K562 (cell line): Measurements from ENCODE around the gene LRFN3. TPM values are rescaled to one million over a fixed set of nuclear protein-coding genes. Genes with fewer than 3 reads are reported as not detected.

Source experiments
- ATAC-seq: fragments of 200-7000 bp; cut with Tn5 transposase; 3 replicates; pipeline ENCODE4 v1.9.1; 2020; ENCODE audit warnings: moderate library complexity
- BruUV-seq: library from RNA; stranded (reverse); fragments of 400-500 nt; replicated peaks from 2 replicates; lab custom pipeline; 2021; lab: Mats Ljungman, UMichigan
- CTCF ChIA-PET: fragments of 300-600 bp; formaldehyde crosslinking; extraction: SDS; loops from one replicate; lab custom pipeline; 2021; ENCODE audit warnings: low intra/inter-chr PET ratio; lab: Yijun Ruan, JAX
- POLR2A ChIA-PET: fragments of 300-600, 350-650 bp; sonication (Branson Sonifier 250); formaldehyde crosslinking; extraction: SDS; loops from one replicate; lab custom pipeline; 2021; ENCODE audit warnings: antibody characterized with exemption, inconsistent platforms; lab: Yijun Ruan, JAX
- DNase-seq, 4 experiments: peaks; one replicate each; pipeline versions ENCODE4 v3.0.0 to v3.0.0-alpha.2; 2011 to 2018; ENCODE audit warnings: low spot score in 3 of 4, mixed read lengths in 3 of 4; ENCODE audit errors: extremely low read depth in 1 of 4
- FAIRE-seq: peaks from 2 replicates; lab custom pipeline; 2011; peaks lifted over from hg19 to GRCh38; lab: Jason Lieb, UNC
- H2AFZ ChIP-seq: 2 replicates; pipeline ENCODE4 v1.6.0; 2011; ENCODE audit warnings: low read depth, low read length, control low read depth, inconsistent platforms
- H3K27ac ChIP-seq: fragments of 200-600 bp; 3 replicates; pipeline ENCODE4 v1.8.0; 2011; ENCODE audit warnings: low read depth, mild to moderate bottlenecking, control low read depth, inconsistent platforms, low read length, moderate library complexity, mixed read lengths; ENCODE audit errors: extremely low read depth
- H3K27me3 ChIP-seq, 2 experiments: fragments of 300-600 bp in 1 of 2; 2 replicates in 1 of 2; 3 replicates in 1 of 2; pipeline versions ENCODE4 v1.6.0 to v1.8.0; 2011; ENCODE audit warnings: inconsistent platforms in 2 of 2, low read length in 2 of 2, mild to moderate bottlenecking in 1 of 2, mixed read lengths in 1 of 2, moderate library complexity in 1 of 2; ENCODE audit not compliant: control insufficient read depth in 2 of 2, insufficient read depth in 2 of 2
- H3K36me3 ChIP-seq: fragments of 300-600 bp; 3 replicates; pipeline ENCODE4 v1.8.0; 2011; ENCODE audit warnings: mild to moderate bottlenecking, low read length, inconsistent platforms; ENCODE audit not compliant: control insufficient read depth, insufficient read depth
- H3K4me1 ChIP-seq, 2 experiments: fragments of 200-600 bp in 1 of 2; replicated peaks in 1 of 2; 2 replicates in 1 of 2; 3 replicates in 1 of 2; pipeline versions ENCODE4 v1.5.1 to v1.8.0; 2011; ENCODE audit warnings: inconsistent platforms in 2 of 2, low read length in 2 of 2, mild to moderate bottlenecking in 1 of 2, mixed read lengths in 1 of 2, moderate library complexity in 1 of 2; ENCODE audit not compliant: control insufficient read depth in 2 of 2, insufficient read depth in 2 of 2
- H3K4me2 ChIP-seq: 2 replicates; pipeline ENCODE4 v1.6.1; 2011; ENCODE audit warnings: low read length, control low read depth, inconsistent platforms, mixed read lengths; ENCODE audit not compliant: insufficient read depth
- H3K4me3 ChIP-seq: fragments of 200-600 bp; sonication (generic), shearing (Covaris generic); 2 replicates; pipeline ENCODE4 v1.5.1; 2016; ENCODE audit warnings: control low read depth, inconsistent platforms
- H3K79me2 ChIP-seq: fragments of 200-600 bp; 3 replicates; pipeline ENCODE4 v1.8.0; 2011; ENCODE audit warnings: low read length, inconsistent platforms; ENCODE audit not compliant: control insufficient read depth, insufficient read depth
- H3K9ac ChIP-seq, 2 experiments: 2 replicates each; pipeline versions ENCODE4 v1.6.0 to v1.6.1; 2011; ENCODE audit warnings: low read depth in 2 of 2, low read length in 2 of 2, control low read depth in 1 of 2, inconsistent platforms in 1 of 2, mild to moderate bottlenecking in 1 of 2, mixed read lengths in 1 of 2; ENCODE audit not compliant: insufficient read depth in 1 of 2
- H3K9me1 ChIP-seq: one replicate; pipeline ENCODE4 v1.6.0; 2011; ENCODE audit warnings: inconsistent platforms, mild to moderate bottlenecking, low read length, moderate library complexity; ENCODE audit not compliant: control insufficient read depth, insufficient read depth
- H3K9me3 ChIP-seq: replicated peaks from 2 replicates; pipeline ENCODE4 v1.5.1; 2011; ENCODE audit warnings: low read depth, low read length, inconsistent platforms; ENCODE audit not compliant: control insufficient read depth, insufficient read depth
- H4K20me1 ChIP-seq: replicated peaks from 2 replicates; pipeline ENCODE4 v1.6.1; 2011; ENCODE audit warnings: low read length, inconsistent platforms, mixed read lengths; ENCODE audit not compliant: control insufficient read depth, insufficient read depth
- BHLHE40 ChIP-seq: IDR thresholded peaks from 2 replicates; pipeline ENCODE4 v1.6.1; 2011; ENCODE audit warnings: low read length, improper control_type of control experiment
- COPS2 ChIP-seq: fragments of 450-650 bp; conservative IDR thresholded peaks from 2 replicates; pipeline ENCODE4 v1.6.1; 2016; ENCODE audit warnings: mild to moderate bottlenecking, moderate library complexity
- MIER1 ChIP-seq: fragments of 450-650 bp; IDR thresholded peaks from 2 replicates; pipeline ENCODE4 v1.6.1; 2016; ENCODE audit warnings: antibody characterized with exemption, mild to moderate bottlenecking, low read depth
- NR3C1 ChIP-seq: sonication (generic); formaldehyde crosslinking; IDR thresholded peaks from 2 replicates; pipeline ENCODE4 v1.8.1; 2022; ENCODE audit warnings: missing genetic modification reagents
- SIX5 ChIP-seq, 2 experiments: IDR thresholded peaks; 2 replicates each; pipeline ENCODE4 v1.6.1; 2011; ENCODE audit warnings: low read length in 2 of 2, borderline replicate concordance in 1 of 2, low read depth in 1 of 2, mild to moderate bottlenecking in 1 of 2, moderate library complexity in 1 of 2; ENCODE audit not compliant: insufficient read depth in 1 of 2
- TAF7 ChIP-seq: fragments of 450-650 bp; IDR thresholded peaks from 2 replicates; pipeline ENCODE4 v1.6.1; 2016; ENCODE audit warnings: missing genetic modification characterization, missing compliant biosample characterization
- TEAD4 ChIP-seq, 2 experiments: sonication (generic) in 1 of 2; formaldehyde crosslinking in 1 of 2; IDR thresholded peaks; 2 replicates each; pipeline versions ENCODE4 v1.6.1 to v1.8.0; 2012 to 2022; ENCODE audit warnings: borderline replicate concordance in 1 of 2, inconsistent platforms in 1 of 2, low read length in 1 of 2, mild to moderate bottlenecking in 1 of 2, missing genetic modification reagents in 1 of 2
- TRIM28 ChIP-seq: fragments of 450-650 bp; IDR thresholded peaks from 2 replicates; pipeline ENCODE4 v1.6.1; 2017
- ZBTB7A ChIP-seq: IDR thresholded peaks from 2 replicates; pipeline ENCODE4 v1.6.1; 2011; ENCODE audit warnings: low read depth, mild to moderate bottlenecking, low read length, moderate library complexity, borderline replicate concordance; ENCODE audit not compliant: control insufficient read depth
- WGBS: fragments of 100-300 bp; shearing (Covaris generic); methylation state at CpG from one replicate; pipeline ENCODE4 v1.1.6; 2016; ENCODE audit warnings: low coverage, mixed read lengths; ENCODE audit not compliant: insufficient coverage; ENCODE audit errors: missing lambda C conversion rate; 5-methylcytosine and 5-hydroxymethylcytosine counted together
- in situ Hi-C: fragments of 300-500 bp; cut with MboI; formaldehyde crosslinking; loops from 4 replicates; pipeline ENCODE4 v1.15.0; 2018; ENCODE audit warnings: inconsistent platforms, mixed read lengths
- intact Hi-C: fragments of 100-400 bp; cut with micrococcal nuclease; formaldehyde crosslinking; loops from 2 replicates; pipeline ENCODE4 v1.14.2; 2022
- polyA plus RNA-seq, 8 experiments: library from polyadenylated mRNA; depleted of rRNA in 4 of 8; stranded (reverse) in 5 of 8; unstranded in 3 of 8; fragments of >200 nt; fragmentation: Nextera tagmentation in 2 of 8; fragmentation: Illumina TruSeq in 1 of 8; extraction: Ambion mirVana in 2 of 8; extraction: Trizol in 1 of 8; gene quantifications; 2 replicates each; pipeline versions ENCODE4 v1.2.1 to v1.2.3, GENCODE V29; 2011 to 2014; ENCODE audit warnings: inconsistent platforms in 1 of 8, missing spikeins in 1 of 8
- total RNA-seq, 7 experiments: library from RNA; depleted of rRNA in 6 of 7; stranded (reverse); fragments of >200 nt in 6 of 7; fragmentation: Illumina TruSeq in 2 of 7; extraction: Trizol in 2 of 7; gene quantifications; 2 replicates each; pipeline versions ENCODE4 v1.2.1 to v1.2.3, GENCODE V29; 2011 to 2021; ENCODE audit warnings: low replicate concordance in 1 of 7

LRFN3 gene
- total and polyA plus RNA-seq, 9 of the 15 experiments (the other 6 are each of a cell fraction or from before 2014, with no cell fraction given) = 0.03 to 0.12 (median 0.11) TPM; not detected in 6

DNA sequence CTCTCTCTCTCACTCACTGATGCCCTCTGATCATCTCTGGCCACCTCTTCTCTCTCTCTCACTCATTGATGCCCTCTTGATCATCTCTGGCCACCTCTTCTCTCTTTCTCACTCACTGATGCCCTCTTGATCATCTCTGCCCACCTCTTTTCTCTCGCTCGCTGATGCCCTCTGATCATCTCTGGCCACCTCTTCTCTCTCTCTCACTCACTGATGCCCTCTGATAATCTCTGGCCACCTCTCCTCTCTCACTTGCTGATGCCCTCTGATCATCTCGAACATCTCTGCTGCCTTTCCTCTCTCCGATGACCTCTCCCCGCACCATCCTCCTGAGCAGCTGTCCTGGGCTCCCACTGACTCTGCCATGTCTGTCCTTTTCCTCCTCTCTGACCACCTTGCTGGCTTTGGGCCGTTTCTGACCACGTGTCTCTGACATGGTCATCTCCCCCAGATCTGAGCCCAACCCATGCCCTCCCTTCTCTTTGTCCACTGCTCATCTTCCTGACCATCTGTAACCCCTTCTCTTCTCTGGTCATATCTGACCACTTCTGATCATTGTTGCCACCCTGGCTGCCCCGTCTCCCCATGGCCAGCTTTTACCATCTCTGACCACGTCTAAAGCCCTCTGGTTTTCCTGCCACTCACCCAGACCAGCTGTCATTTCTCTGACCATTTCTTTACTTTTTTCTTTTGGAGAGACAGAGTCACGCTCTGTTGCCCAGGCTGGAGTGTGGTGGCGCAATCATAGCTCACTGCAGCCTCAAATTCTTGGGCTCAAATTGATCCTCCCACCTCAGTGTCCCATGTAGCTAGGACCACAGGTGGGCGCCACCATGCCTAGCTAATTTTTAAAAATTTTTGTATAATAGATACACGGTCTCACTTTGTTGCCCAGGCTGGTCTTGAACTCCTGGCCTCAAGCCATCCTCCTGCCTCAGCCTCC lies 2.4 kb downstream of the LRFN3 start:
- TF ChIP-seq MIER1 (no peak), NR3C1 (no peak), TAF7 (no peak), TEAD4 (IDR thresholded peaks at IDR 0.05; ENCODE audit: low read length) (no peak), TEAD4 (CRISPR knock-in tag; IDR thresholded peaks at IDR 0.05; ENCODE audit: borderline replicate concordance) (no peak), ZBTB7A (no peak), COPS2 (no peak), BHLHE40 (no peak), TRIM28 (no peak), SIX5 (IDR thresholded peaks at IDR 0.05; ENCODE audit: borderline replicate concordance in 1 of 2, insufficient read depth in 1 of 2, low read depth in 1 of 2, low read length in 2 of 2) (no peak)
- H3K9ac ChIP-seq = no peak overlapping the region
- 0 out of 2 replicates have a peak, but pooled peaks cover 7% of the 10 kb centered on the region for H4K20me1 ChIP-seq
- H2AFZ ChIP-seq = no peak overlapping the region
- intact Hi-C loops (loop anchor here (10.0 kb wide), 1 partner anchor 114 kb away; no protein-coding TSS in a partner anchor), in situ Hi-C loops (no loop called here)
- CTCF ChIA-PET = no interaction called here
- BruUV-seq = no TSS peak
- no peaks in the 10 kb centered on the region for H3K36me3 ChIP-seq
- no peaks in the 10 kb centered on the region for H3K9me3 ChIP-seq
- POLR2A ChIA-PET = no interaction called here
- no peak overlapping the region for H3K4me2 ChIP-seq
- H3K4me1 ChIP-seq = peaks cover 0 to 23% of the 10 kb centered on the region in 2 experiments; a peak in 3 of 5 replicates
- ATAC-seq = no peak
- H3K27me3 ChIP-seq = peaks cover 32 to 75% of the 10 kb centered on the region in 2 experiments
- FAIRE-seq = no peak
- no peaks in the 10 kb centered on the region for H3K79me2 ChIP-seq
- H3K4me3 ChIP-seq = no peak overlapping the region
- DNase-seq = no peak
- H3K9me1 ChIP-seq = no peaks in the 10 kb centered on the region
- no peak overlapping the region for H3K27ac ChIP-seq
- WGBS = 6% methylated on average over 13 of the region's 13 CpGs
